ENCODE results near the gene BRSK2. TPM values are rescaled to one million over a fixed set of nuclear protein-coding genes. Genes with fewer than 3 reads are reported as not detected.
A peak's percentile ranks its signal among the peaks of the same experiment; 100 is the strongest.

The BRSK2 gene
- total and polyA plus RNA-seq, 12 donors, result 0.13 to 2.3 (median 0.44) TPM; not detected in 1

GRCh38 chr11:1397146-1397861, 7.6 kb downstream of the BRSK2 start:
- Histone ChIP-seq H3K9me3 (no peaks in the 10 kb centered on the region), H3K36me3 (no peaks in the 10 kb centered on the region), H3K4me1 (peaks cover 0 to 7% (median 0%) of the 10 kb centered on the region in 9 donors), H3K27me3 (peaks cover 0 to 50% (median 34%) of the 10 kb centered on the region in 7 donors), H3K27ac (no peak overlapping the region), H3K4me3 (no peak overlapping the region)
- DNase-seq, result peak in 1 of 2 donors; percentile 13
- 77 to 81% methylated on average over 19 of the region's 19 CpGs for WGBS, 2 donors
- ATAC-seq, result peak in 2 of 8 donors; percentile 10 to 14
- TF ChIP-seq, protein P1, sequence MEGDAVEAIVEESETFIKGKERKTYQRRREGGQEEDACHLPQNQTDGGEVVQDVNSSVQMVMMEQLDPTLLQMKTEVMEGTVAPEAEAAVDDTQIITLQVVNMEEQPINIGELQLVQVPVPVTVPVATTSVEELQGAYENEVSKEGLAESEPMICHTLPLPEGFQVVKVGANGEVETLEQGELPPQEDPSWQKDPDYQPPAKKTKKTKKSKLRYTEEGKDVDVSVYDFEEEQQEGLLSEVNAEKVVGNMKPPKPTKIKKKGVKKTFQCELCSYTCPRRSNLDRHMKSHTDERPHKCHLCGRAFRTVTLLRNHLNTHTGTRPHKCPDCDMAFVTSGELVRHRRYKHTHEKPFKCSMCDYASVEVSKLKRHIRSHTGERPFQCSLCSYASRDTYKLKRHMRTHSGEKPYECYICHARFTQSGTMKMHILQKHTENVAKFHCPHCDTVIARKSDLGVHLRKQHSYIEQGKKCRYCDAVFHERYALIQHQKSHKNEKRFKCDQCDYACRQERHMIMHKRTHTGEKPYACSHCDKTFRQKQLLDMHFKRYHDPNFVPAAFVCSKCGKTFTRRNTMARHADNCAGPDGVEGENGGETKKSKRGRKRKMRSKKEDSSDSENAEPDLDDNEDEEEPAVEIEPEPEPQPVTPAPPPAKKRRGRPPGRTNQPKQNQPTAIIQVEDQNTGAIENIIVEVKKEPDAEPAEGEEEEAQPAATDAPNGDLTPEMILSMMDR (IDR thresholded peaks at IDR 0.05), result no peak
- intact Hi-C loops (cut with DNase I), result no loop called here

- ATAC-seq (no peak), DNase-seq (peak in 1 of 2 donors; percentile 4)
- Histone ChIP-seq H3K4me1 (peaks cover 0 to 7% (median 0%) of the 10 kb centered on the region in 9 donors), H3K27me3 (peaks cover 0 to 49% (median 27%) of the 10 kb centered on the region in 7 donors), H3K4me3 (no peak overlapping the region), H3K36me3 (no peaks in the 10 kb centered on the region), H3K9me3 (no peaks in the 10 kb centered on the region), H3K27ac (no peak overlapping the region)
- TF ChIP-seq, protein P1 (IDR thresholded peaks at IDR 0.05), result no peak
- intact Hi-C loops (cut with DNase I), result no loop called here
- 78 to 80% methylated on average over 22 of the region's 22 CpGs for WGBS, 2 donors
These were observed 8.3 kb downstream of the BRSK2 start for GRCh38 chr11:1397862-1398527.

GRCh38 chr11:1398528-1399235, 8.9 kb downstream of the BRSK2 start:
- H3K36me3 ChIP-seq, result no peaks in the 10 kb centered on the region
- TF ChIP-seq, protein P1 (IDR thresholded peaks at IDR 0.05), result no peak
- H3K9me3 ChIP-seq, result no peaks in the 10 kb centered on the region
- no peak overlapping the region for H3K4me3 ChIP-seq
- peaks cover 0 to 48% (median 25%) of the 10 kb centered on the region in 7 donors for H3K27me3 ChIP-seq
- WGBS, 2 donors, result 73 to 77% methylated on average over 23 of the region's 23 CpGs
- no peak for ATAC-seq
- peaks cover 0 to 7% (median 0%) of the 10 kb centered on the region in 9 donors for H3K4me1 ChIP-seq
- intact Hi-C loops (cut with DNase I), result no loop called here
- no peak overlapping the region for H3K27ac ChIP-seq
- peak in 1 of 2 donors; percentile 10 for DNase-seq

All from heart right ventricle (tissue), 16 donors.